Measurements from ENCODE around the gene CASP6.

DNA sequence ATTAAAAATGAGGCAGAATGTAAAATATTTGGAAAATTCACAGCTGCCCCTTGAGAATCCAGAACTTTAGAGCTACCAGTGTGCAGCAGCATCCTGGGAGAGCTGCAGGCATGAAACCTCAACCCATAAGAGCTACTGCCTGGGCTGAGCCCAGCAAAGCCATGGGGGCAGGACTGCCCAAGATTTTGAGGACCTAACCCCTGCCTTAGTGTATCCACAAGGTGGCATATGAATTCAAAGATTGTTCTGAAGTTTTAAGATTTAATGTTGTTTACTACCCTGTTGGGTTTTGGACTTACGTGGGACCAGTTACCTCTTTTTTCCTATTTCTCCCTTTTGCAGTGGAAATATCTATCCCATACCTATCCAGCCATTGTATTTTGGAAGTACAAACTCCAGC lies 26.4 kb downstream of the CASP6 start:
- TF ChIP-seq POLR2A (IDR thresholded peaks at IDR 0.05; ENCODE audit: low read depth, low read length): no peak
- no peak for TF ChIP-seq POLR2AphosphoS5 (IDR thresholded peaks at IDR 0.05; ENCODE audit: low read depth, low read length)
- TF ChIP-seq TAF1 (IDR thresholded peaks at IDR 0.05; ENCODE audit: borderline replicate concordance, low read depth, low read length): no peak

Measured in GM12892 (cell line).